AG20443 (cell line): ENCODE data around the gene UNC79.

Source experiments
- DNase-seq: peaks from one replicate; pipeline ENCODE4 v3.0.0; 2012; ENCODE audit warnings: low spot score, mixed read lengths

The UNC79 gene

DNA sequence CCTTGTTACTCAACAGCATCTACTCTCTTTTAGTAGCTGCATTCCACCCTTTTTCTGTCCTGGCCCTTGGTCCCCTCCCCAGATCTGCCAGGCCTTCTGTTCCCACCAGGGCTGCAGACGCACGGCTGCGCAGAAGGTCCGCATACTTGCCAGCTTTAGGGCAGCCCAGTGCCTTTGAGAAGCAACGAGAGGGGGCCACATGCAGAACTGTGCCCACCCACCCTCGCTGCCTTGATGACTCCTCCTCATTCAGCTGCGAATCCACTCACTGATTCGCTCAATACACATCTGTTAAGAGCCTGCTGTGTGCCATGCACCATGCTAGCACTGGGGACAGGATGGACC, 318.3 kb downstream of the UNC79 start:
- no peak for DNase-seq

DNA sequence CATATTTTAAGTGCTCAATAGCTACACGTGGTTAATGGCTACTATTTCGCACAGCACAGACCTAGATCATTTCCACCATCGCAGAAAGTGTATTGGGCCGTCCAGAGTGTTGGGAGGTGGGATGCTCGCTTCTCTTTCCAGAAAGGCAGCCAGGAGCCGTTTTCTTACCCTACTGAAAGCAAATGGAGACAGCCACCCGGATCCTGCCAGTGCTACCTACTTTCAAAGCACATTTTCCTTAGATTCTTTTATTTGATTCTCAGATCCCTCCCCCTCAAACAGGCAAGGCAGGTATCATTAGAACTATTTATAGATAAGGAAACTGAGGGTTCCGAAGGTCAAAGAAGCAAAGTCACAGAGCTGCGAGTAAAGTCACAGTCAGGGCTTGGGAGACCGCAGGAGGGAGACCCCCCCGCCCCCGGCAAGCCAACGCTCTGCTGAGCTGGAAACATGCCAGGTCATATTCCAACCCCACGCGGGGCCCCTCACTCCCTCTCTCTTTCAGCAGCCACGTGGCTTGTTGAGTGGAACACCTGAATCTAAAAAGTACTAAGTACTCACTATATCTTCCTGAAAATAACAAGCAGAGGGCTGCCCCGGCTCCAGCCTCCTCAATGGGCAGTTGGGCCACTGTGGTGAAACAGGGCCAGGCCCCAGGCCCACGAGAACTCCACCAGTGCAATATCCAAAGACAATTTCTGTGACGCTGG, 321.4 kb downstream of the UNC79 start:
- DNase-seq: no peak

DNA sequence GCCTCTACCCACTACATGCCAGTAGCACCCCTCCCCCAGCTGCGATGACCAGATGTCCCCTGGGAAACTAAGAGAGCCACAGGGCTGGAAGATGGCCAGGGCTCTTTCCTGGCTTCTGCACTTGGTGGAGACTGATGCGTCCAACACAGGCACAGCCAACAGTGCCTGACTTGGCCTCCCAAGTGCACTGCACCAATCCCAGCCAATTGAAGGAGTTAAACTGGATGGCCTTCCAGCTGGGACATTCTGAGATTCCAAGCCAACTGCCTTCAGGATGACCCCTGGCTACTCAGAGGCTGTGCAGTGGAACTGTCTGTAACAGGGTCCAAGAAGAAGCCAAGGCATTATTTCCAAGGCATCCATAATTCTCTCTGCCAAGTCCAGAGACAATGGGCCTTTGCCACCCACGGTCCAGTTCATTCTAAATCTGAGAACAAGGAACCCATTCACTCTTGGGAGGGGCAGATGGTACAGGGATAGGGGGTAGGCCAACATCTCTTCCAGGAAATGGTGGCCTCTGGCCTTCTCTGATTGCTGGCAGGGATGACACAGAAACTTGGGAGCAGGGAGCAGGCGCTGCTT, 322.3 kb downstream of the UNC79 start:
- no peak for DNase-seq

DNA sequence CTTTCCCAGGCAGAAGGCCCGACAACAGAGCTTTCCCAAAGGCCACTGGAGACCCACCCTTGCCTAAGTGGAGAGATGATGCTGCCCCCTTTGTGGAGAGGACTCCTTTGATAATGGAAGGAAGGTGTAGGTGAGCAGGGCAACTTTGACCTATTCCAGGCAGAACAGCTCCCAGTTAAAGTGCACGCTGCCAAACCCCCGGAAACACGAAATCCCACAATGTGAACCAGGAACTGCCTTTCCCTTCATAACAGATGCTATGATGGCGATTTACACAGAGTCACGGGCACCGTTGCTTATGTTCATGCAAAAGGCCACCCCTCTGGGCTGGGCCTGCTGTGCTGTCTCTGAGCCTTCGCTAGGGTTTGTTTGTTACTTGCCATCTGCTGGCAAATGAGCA, 322.9 kb downstream of the UNC79 start:
- DNase-seq: no peak

DNA sequence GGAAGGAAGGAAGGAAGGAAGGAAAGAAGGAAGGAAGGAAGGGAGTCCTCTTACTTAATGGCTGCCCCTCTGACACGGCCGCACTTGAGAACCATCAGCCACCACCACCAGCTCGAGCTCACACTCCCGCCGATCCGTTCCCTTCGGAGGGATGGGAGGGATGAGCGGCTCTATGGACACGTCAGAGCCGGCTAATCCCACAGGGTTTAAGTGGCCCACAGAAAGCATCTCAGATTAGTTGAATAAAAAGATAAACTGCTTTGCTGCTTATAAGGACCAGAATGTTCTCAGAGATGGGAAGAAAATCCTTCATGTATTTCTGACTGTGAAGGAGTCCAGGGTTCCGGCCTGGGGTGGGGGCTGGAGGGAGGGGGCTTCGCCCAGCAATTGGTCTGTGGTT, 326.5 kb downstream of the UNC79 start:
- no peak for DNase-seq
